Measurements from ENCODE around the gene CEBPG.
A peak's percentile ranks its signal among the peaks of the same experiment; 100 is the strongest.

Gene CEBPG

DNA sequence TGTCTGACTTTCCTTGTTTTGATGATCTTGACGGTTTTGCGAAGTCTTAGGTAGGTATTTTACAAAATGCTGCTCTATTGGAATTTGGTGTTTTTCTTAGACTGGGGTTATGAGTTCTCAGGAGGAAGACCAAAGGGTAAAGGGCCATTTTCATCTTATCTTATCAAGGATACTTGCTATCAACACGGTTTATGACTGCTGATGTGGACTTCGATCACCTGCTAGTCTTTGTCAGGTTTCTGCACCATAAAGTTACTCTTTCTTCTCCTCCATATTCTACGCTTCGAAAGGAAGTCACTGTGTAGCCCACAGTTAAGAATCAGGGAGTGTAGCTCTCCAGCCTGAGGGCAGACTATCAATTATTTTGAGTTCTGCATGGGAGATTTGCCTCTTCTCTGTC is 7.4 kb upstream of the CEBPG start:
- Mint-ChIP-seq H3K27ac (no peak overlapping the region), H3K36me3 (no peaks in the 10 kb centered on the region), H3K4me3 (no peak overlapping the region), H3K27me3 (peaks cover 54% of the 10 kb centered on the region), H3K9me3 (no peaks in the 10 kb centered on the region), H3K4me1 (no peaks in the 10 kb centered on the region)
- DNase-seq, result no peak
- CTCF ChIA-PET, result no interaction called here

DNA sequence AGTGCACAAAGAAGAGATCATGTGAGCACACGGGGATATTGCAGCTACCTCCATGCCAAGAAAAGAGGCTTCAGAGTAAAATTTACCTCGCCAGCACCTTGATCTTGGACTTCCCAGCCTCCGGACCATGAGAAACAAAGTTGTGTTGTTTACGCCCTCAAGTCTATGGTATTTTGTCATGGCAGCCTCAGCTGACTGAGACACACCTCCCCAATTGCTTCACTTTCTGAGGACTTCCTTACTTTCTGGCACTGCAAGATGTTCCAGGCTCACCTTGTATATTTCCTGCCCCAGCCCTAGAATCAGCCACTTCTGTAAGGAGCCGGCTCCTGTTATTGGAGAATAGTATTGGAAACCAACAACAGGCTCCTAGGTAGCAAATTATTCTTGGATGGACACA is 6.6 kb upstream of the CEBPG start:
- DNase-seq, result no peak
- Mint-ChIP-seq H3K4me3 (no peak overlapping the region), H3K9me3 (no peaks in the 10 kb centered on the region), H3K36me3 (no peaks in the 10 kb centered on the region), H3K27me3 (peaks cover 52% of the 10 kb centered on the region), H3K27ac (no peak overlapping the region), H3K4me1 (no peaks in the 10 kb centered on the region)
- CTCF ChIA-PET, result no interaction called here

DNA sequence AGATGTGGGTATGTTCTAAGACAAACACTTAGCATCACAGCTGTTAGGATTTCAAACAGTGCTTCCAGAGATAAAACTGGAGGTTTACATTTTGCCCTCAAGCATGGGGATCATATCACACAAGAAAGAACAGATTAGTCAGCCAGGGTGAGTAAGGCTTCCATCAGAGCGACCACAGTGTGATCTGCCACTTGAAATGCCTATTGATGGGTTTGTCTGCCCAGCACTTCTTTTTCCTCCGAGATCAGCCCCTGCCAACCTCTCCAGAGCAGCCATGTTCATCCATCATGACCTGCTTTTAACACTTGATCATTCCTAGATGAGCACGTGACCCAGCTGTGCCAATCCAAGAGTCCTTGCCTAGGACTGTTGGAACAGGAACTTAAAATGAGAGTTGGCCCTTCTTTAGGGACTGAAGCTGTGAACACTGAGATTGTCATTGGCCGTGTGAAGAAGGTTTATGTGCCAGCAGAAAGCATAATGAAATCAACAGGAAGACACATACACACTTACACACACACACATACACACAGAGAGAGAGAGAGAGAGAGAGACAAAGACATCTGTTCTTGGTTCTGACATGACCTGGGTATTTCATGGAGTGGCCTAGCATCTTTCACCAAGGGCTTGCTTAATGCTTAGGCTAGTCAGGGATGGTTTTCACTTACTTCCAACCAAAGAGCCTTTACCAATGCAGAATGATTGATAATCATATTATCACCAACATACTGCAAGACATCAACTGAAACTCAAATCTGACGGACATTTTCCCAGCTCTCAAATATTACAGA is 5.2 kb upstream of the CEBPG start:
- Mint-ChIP-seq H3K27ac (no peak overlapping the region), H3K9me3 (no peaks in the 10 kb centered on the region), H3K4me1 (peaks cover 9% of the 10 kb centered on the region), H3K36me3 (no peaks in the 10 kb centered on the region), H3K4me3 (no peak overlapping the region), H3K27me3 (peaks cover 47% of the 10 kb centered on the region)
- CTCF ChIA-PET, result no interaction called here
- no peak for DNase-seq

DNA sequence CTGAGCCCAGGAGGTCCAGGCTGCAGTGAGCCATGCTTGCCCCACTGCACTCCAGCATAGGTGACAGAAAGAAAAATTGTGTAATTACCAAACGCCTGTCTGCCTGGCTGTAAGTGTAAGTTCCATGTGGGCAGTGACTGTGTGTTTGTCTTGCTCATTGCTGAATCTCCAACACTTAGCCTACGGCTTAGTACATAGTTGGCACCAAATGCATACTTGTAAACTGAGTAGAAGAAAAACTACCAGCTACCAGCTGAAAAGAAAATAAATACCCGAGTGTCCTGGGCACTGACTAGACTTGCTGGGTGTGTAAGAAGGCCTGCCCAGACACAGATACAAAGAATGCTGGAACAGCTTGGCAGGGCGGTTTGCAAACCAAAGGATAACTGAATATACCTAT is 2.7 kb upstream of the CEBPG start:
- no peak for DNase-seq
- H3K4me1 Mint-ChIP-seq, result peaks cover 26% of the 10 kb centered on the region
- H3K27ac Mint-ChIP-seq, result no peak overlapping the region
- no peak overlapping the region for H3K4me3 Mint-ChIP-seq
- CTCF ChIA-PET, result interaction anchor here (1.3 kb wide), 1 partner anchor 186 kb away, joined by 5 read pairs; no protein-coding TSS in a partner anchor
- H3K9me3 Mint-ChIP-seq, result no peaks in the 10 kb centered on the region
- peaks cover 31% of the 10 kb centered on the region for H3K27me3 Mint-ChIP-seq
- peaks cover 10% of the 10 kb centered on the region for H3K36me3 Mint-ChIP-seq

DNA sequence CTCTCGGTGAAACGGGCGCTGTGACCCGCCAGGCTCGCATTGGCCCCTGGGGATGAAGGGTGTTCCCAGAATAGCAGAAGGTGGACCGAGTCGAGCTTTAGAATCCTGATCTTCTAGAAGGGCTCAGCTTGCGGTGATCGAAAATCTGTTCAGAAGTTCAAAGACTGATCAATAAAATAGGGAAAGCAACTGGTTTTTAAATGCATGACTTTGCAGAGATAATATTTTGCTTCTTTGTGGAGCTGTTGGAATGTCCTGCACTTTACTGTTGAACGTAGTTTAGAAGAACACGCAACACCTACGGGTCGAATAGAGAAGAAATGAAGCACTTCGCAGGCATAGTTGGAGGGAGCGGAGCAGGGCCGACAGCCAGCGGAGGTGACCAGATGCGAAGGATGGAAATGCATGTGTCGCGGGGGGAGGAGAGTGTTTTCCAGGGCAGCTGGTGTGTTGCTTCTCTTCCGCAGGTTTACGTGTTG is 766 bp downstream of the CEBPG start:
- CTCF ChIA-PET, result interaction anchor here (0.6 to 1.2 kb wide), 2 partner anchors 139 to 1130 kb away, joined by 3 read pairs; no protein-coding TSS in a partner anchor

DNA sequence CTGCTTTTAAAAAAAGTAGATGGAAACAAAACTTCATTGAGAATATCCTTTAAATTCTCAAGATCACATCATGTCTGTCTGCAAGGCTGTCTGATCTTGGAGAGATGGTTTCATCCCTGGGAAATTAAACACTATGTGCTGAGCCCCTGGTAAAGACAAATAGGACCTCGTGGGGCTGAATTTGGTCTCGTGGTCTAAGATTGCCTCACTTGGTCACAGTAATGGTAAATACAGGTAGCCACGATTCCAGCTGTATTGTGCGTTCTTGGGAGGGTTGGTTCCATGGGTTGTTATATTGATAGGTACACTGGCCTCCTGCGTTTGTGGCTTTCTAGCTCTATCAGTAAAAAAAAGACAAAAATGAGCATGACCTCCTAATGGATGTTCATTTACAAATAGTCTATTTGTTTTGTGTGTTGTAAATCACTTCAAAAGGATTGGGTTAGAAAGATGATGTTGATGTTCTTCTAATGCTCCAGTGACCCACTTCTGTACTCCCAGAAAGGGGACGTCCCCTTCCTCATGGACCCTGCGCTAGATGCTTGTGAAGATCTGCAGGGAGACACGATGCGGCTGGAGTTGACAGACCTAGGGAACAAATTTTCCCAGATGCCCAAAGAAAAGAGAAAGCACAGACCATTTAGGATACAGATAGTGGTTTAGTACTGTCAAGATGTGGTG is 1.8 kb downstream of the CEBPG start:
- H3K36me3 Mint-ChIP-seq, result peaks cover 28% of the 10 kb centered on the region
- H3K27me3 Mint-ChIP-seq, result peaks cover 1% of the 10 kb centered on the region
- CTCF ChIA-PET, result interaction anchor here (0.8 kb wide), 1 partner anchor 191 kb away, joined by 3 read pairs; no protein-coding TSS in a partner anchor
- no peaks in the 10 kb centered on the region for H3K9me3 Mint-ChIP-seq
- H3K4me3 Mint-ChIP-seq, result peak overlapping the region; percentile 89
- H3K27ac Mint-ChIP-seq, result no peak overlapping the region
- H3K4me1 Mint-ChIP-seq, result peaks cover 47% of the 10 kb centered on the region
- no peak for DNase-seq

More for the DNA sequence above, 766 bp downstream of the CEBPG start:
- no peaks in the 10 kb centered on the region for H3K9me3 Mint-ChIP-seq
- H3K27ac Mint-ChIP-seq, result peak overlapping the region; percentile 76
- peak; percentile 32 for DNase-seq
- H3K36me3 Mint-ChIP-seq, result peaks cover 21% of the 10 kb centered on the region
- peak overlapping the region; percentile 89 for H3K4me3 Mint-ChIP-seq
- H3K4me1 Mint-ChIP-seq, result peaks cover 47% of the 10 kb centered on the region
- peaks cover 7% of the 10 kb centered on the region for H3K27me3 Mint-ChIP-seq

DNA sequence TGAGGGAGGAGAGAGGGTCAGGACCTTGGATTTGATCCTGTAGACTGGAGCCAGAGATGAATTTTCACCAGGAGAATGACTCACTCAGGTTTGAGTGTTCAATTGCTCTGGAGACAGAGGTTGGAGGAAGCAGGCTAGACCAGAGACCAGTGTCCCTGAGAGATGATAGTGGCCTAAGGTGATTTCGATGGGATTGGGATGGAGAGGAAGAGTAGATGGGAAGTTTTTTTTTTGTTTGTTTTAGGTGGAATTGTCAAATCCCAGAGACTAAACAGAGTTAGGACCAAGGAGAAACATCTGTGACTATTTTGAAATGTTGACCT is 2.3 kb downstream of the CEBPG start:
- Mint-ChIP-seq H3K4me1 (peaks cover 47% of the 10 kb centered on the region), H3K27me3 (no peaks in the 10 kb centered on the region), H3K36me3 (peaks cover 28% of the 10 kb centered on the region), H3K9me3 (no peaks in the 10 kb centered on the region), H3K27ac (no peak overlapping the region), H3K4me3 (peak overlapping the region; percentile 89)
- CTCF ChIA-PET, result no interaction called here
- no peak for DNase-seq

DNA sequence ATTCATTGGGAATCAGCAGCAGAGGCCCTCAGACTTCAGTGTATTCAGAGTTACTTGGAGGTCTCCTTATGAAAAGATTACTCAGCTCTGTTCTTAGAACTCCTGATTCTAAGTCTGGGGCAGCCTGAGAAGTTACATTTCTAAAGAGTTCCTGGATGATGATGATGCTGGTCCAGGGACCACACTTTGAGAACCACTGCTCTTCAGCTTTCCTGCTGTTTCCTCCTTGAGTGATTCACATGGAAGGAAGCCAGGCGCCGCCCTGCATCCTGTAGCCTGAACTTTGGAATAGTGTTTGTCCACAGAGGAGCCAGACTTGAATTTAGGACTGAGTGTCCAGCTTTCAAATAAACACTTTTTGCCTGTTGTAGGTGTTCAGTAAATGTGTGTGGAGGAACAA is 2.9 kb downstream of the CEBPG start:
- Mint-ChIP-seq H3K27ac (no peak overlapping the region), H3K9me3 (no peaks in the 10 kb centered on the region), H3K27me3 (no peaks in the 10 kb centered on the region), H3K36me3 (peaks cover 32% of the 10 kb centered on the region), H3K4me3 (no peak overlapping the region), H3K4me1 (peaks cover 50% of the 10 kb centered on the region)
- CTCF ChIA-PET, result no interaction called here
- no peak for DNase-seq

DNA sequence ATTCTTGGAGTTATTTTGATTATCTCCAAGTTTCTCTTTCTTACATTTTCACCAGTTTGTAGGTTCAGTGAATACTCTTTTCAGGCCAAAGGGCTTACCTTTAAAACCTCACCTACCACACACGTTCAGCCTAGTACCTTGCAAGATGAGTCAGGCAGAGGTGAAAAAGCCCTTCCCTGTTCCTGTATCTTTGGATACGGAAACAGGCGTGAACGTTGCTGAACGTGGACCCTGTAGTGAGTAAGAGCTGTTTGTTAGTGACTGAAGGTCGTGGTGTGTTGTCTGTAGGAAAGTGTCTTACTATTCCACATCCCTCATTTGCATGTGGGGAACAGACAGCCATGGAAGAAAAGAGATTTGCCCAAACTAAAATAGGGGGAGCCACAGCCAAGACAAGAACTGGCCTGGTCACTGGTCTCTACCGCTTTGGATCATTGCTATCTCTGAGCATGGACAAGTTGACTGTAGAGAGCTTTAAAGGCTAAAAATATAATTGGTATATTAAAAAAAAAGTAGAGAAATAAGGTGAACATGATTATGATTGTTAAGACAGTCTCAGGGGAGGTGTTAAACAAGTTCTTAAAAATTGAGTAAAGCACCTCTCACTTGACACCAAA is 3.5 kb downstream of the CEBPG start:
- Mint-ChIP-seq H3K27ac (no peak overlapping the region), H3K4me1 (peaks cover 49% of the 10 kb centered on the region), H3K4me3 (no peak overlapping the region), H3K36me3 (peaks cover 36% of the 10 kb centered on the region), H3K27me3 (no peaks in the 10 kb centered on the region), H3K9me3 (no peaks in the 10 kb centered on the region)
- CTCF ChIA-PET, result interaction anchor here (0.5 kb wide), 1 partner anchor 480 kb away, joined by 3 read pairs; no protein-coding TSS in a partner anchor
- DNase-seq, result no peak

DNA sequence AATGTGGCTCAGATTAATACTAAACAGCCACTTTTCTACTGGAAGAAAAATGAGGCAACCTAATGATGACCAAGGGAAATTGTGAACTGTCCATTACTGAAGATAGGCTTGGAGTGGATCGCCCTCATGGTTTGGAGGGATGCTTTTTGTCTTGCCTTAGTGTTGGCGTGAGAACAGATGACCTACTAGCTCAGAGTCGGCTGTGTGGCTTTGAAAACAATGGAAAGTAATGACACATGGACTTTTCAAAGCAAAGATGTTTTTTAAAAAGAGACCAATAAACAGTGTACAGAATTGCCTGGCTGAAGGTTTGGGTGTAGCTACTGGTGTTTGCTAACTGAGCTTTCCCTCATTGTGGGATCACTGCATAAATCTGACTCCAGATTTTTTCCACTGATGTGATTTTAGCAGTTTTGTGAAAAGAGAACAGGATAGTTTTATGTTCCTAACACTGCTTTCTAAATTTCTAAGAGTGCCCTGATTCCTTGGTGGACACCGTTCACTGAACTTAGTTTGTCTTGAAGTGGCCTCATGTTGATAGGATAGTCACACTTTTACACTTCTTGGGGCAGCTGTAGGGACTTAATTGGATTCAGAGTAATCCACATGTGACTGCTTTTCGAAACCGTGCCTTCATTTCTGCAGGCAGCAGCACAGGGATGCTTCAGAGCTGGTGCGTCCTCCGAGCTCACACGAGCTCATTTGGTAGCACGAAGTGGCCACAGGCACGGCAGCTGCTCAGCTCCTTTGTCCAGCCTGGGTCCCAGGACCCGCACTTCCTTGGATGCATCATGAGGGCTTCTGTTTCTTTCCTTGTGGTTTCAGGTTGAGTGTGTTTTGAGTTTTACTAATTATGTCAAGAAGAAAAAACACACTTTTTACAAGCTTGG is 4.3 kb downstream of the CEBPG start:
- CTCF ChIA-PET, result no interaction called here
- Mint-ChIP-seq H3K27me3 (no peaks in the 10 kb centered on the region), H3K4me1 (peaks cover 43% of the 10 kb centered on the region), H3K4me3 (no peak overlapping the region), H3K9me3 (no peaks in the 10 kb centered on the region), H3K27ac (no peak overlapping the region), H3K36me3 (peaks cover 37% of the 10 kb centered on the region)
- no peak for DNase-seq

DNA sequence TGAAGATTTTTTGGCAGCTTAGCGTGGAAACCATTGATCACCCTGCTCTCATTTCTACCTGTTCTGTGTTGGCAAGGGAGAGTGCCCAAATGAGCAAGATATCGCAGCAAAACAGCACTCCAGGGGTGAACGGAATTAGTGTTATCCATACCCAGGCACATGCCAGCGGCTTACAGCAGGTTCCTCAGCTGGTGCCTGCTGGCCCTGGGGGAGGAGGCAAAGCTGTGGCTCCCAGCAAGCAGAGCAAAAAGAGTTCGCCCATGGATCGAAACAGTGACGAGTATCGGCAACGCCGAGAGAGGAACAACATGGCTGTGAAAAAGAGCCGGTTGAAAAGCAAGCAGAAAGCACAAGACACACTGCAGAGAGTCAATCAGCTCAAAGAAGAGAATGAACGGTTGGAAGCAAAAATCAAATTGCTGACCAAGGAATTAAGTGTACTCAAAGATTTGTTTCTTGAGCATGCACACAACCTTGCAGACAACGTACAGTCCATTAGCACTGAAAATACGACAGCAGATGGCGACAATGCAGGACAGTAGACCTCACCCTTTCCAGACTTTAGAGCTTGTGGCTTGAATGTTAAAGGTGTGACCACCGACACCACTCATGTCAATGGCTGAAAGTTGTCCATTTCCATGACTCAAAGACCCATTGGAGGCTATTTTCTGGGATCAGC is 5.8 kb downstream of the CEBPG start:
- Mint-ChIP-seq H3K27ac (no peak overlapping the region), H3K9me3 (no peaks in the 10 kb centered on the region), H3K36me3 (peaks cover 35% of the 10 kb centered on the region), H3K27me3 (no peaks in the 10 kb centered on the region), H3K4me3 (no peak overlapping the region), H3K4me1 (peaks cover 38% of the 10 kb centered on the region)
- DNase-seq, result no peak
- CTCF ChIA-PET, result no interaction called here

DNA sequence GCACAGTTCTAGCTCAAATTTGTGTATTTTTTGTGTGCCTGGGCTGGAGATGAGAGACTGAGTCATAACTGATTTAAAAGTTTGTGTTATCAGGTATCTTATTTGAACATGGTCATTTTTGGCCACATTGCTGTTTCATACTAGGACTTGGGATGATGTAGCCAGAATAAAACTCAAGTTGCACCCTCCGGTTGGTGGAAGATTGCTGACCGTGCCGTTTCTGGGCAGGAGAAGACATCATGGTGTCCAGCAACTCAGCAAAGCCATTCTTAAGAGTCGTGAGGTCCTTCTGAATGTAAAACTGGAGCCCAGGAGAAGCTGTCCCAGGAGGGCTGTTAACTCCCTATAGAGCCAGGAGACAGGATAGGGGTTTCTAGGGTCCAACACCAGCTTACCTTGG is 7.6 kb downstream of the CEBPG start:
- no peak overlapping the region for H3K27ac Mint-ChIP-seq
- CTCF ChIA-PET, result interaction anchor here (1.8 kb wide), 1 partner anchor 139 kb away, joined by 5 read pairs; no protein-coding TSS in a partner anchor
- no peaks in the 10 kb centered on the region for H3K9me3 Mint-ChIP-seq

DNA sequence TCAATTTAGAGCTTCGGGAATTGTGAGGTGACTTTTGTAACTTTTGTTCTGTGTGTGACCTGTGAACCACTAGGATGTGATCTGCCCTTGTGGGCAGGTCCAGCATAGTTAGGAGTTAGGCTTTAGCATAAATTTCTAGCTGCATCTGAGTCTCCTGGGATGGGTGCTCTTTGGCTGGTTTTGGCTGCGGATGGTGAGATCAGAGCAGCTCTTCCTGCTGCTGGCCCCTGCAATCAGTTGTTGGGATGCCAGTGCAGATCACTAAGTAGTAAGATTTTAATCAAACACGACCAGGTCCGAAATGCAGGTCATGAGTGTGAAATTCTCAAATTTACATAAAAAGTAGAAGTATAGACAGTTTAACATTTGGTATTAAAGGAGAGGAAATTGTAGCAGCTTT is 8.5 kb downstream of the CEBPG start:
- no peaks in the 10 kb centered on the region for H3K27me3 Mint-ChIP-seq
- H3K4me3 Mint-ChIP-seq, result no peak overlapping the region
- H3K27ac Mint-ChIP-seq, result no peak overlapping the region
- H3K9me3 Mint-ChIP-seq, result no peaks in the 10 kb centered on the region
- H3K36me3 Mint-ChIP-seq, result peaks cover 23% of the 10 kb centered on the region
- H3K4me1 Mint-ChIP-seq, result peaks cover 11% of the 10 kb centered on the region
- CTCF ChIA-PET, result interaction anchor here (1.8 kb wide), 1 partner anchor 140 kb away, joined by 5 read pairs; no protein-coding TSS in a partner anchor
- DNase-seq, result peak; percentile 5

More for the DNA sequence above, 7.6 kb downstream of the CEBPG start:
- no peak for DNase-seq
- peaks cover 20% of the 10 kb centered on the region for H3K4me1 Mint-ChIP-seq
- no peaks in the 10 kb centered on the region for H3K27me3 Mint-ChIP-seq
- peaks cover 23% of the 10 kb centered on the region for H3K36me3 Mint-ChIP-seq
- H3K4me3 Mint-ChIP-seq, result no peak overlapping the region

Measured in activated naive CD4-positive, alpha-beta T cell treated with anti-CD3 and anti-CD28 coated beads, Interleukin-2, amount 10 ng/mL, durations not matched to agents 7 days and 5 days (primary cell).